Subcutaneous abdominal adipose tissue (tissue), 5 donors: ENCODE data around the gene P2RY1.
"Not testable (repeated sequence)": the region's sequence is repeated elsewhere in the genome, so short reads cannot be mapped to it uniquely, and the experiment has no call there.

Experiments
- H3K27ac ChIP-seq: one replicate; pipeline ENCODE4 v1.7.0; 2013; ENCODE audit warnings: low read depth, mild to moderate bottlenecking, inconsistent platforms, low read length, moderate library complexity
- H3K27me3 ChIP-seq, 5 donors: one replicate each; pipeline ENCODE4 v1.7.0; 2013; ENCODE audit warnings: low read length in 5 of 5, inconsistent platforms in 1 of 5; ENCODE audit not compliant: control insufficient read depth in 5 of 5, insufficient read depth in 4 of 5
- H3K36me3 ChIP-seq, 5 donors: one replicate each; pipeline ENCODE4 v1.7.0; 2013; ENCODE audit warnings: low read length in 5 of 5; ENCODE audit not compliant: control insufficient read depth in 5 of 5, insufficient read depth in 5 of 5
- H3K4me1 ChIP-seq, 5 donors: one replicate each; pipeline ENCODE4 v1.7.0; 2013; ENCODE audit warnings: low read length in 5 of 5, mild to moderate bottlenecking in 3 of 5, moderate library complexity in 1 of 5; ENCODE audit not compliant: control insufficient read depth in 5 of 5, insufficient read depth in 5 of 5
- H3K4me3 ChIP-seq, 5 donors: one replicate each; pipeline ENCODE4 v1.7.0; 2013; ENCODE audit warnings: low read length in 5 of 5, low read depth in 1 of 5
- H3K9ac ChIP-seq, 5 donors: one replicate each; pipeline ENCODE4 v1.7.0; 2013; ENCODE audit warnings: low read length in 5 of 5, mild to moderate bottlenecking in 4 of 5, moderate library complexity in 3 of 5
- H3K9me3 ChIP-seq, 5 donors: one replicate each; pipeline ENCODE4 v1.7.0; 2013; ENCODE audit warnings: low read length in 5 of 5; ENCODE audit not compliant: control insufficient read depth in 5 of 5
- donor health status: healthy.
- donor health status: healthy.
- donor health status: healthy.
- donor health status: healthy.
- donor health status: healthy.

The P2RY1 gene

GRCh38 chr3:152836269-152836668 is 1.3 kb downstream of the P2RY1 start:
- Histone ChIP-seq H3K27ac (no peak overlapping the region), H3K27me3 (no peaks in the 10 kb centered on the region), H3K4me1 (peaks cover 0 to 32% (median 21%) of the 10 kb centered on the region in 5 donors), H3K9ac (peak overlapping the region in 1 of 5 donors; percentile 62), H3K36me3 (no peaks in the 10 kb centered on the region), H3K9me3 (no peaks in the 10 kb centered on the region), H3K4me3 (peak overlapping the region; percentile 84 to 99 (median 88))

GRCh38 chr3:152839511-152839910 is 4.6 kb downstream of the P2RY1 start:
- Histone ChIP-seq H3K36me3 (no peaks in the 10 kb centered on the region), H3K27me3 (no peaks in the 10 kb centered on the region), H3K27ac (no peak overlapping the region), H3K9ac (no peak overlapping the region), H3K9me3 (no peaks in the 10 kb centered on the region), H3K4me3 (no peak overlapping the region), H3K4me1 (peaks cover 0 to 27% (median 18%) of the 10 kb centered on the region in 5 donors)

GRCh38 chr3:152841131-152841530 is 6.2 kb downstream of the P2RY1 start:
- Histone ChIP-seq H3K36me3 (no peaks in the 10 kb centered on the region), H3K4me3 (no peak overlapping the region), H3K9ac (no peak overlapping the region), H3K27ac (no peak overlapping the region), H3K4me1 (peaks cover 0 to 11% (median 4%) of the 10 kb centered on the region in 5 donors), H3K9me3 (no peaks in the 10 kb centered on the region), H3K27me3 (no peaks in the 10 kb centered on the region)

GRCh38 chr3:152842413-152842812 is 7.5 kb downstream of the P2RY1 start:
- Histone ChIP-seq H3K27ac (no peak overlapping the region), H3K27me3 (no peaks in the 10 kb centered on the region), H3K36me3 (no peaks in the 10 kb centered on the region), H3K9me3 (peaks cover 0 to 6% (median 0%) of the 10 kb centered on the region in 5 donors), H3K9ac (no peak overlapping the region), H3K4me1 (peaks cover 0 to 4% (median 0%) of the 10 kb centered on the region in 5 donors), H3K4me3 (no peak overlapping the region)

- H3K9me3 ChIP-seq, result peaks cover 0 to 6% (median 0%) of the 10 kb centered on the region in 5 donors
- no peaks in the 10 kb centered on the region for H3K4me1 ChIP-seq
- H3K36me3 ChIP-seq, result no peaks in the 10 kb centered on the region
- no peaks in the 10 kb centered on the region for H3K27me3 ChIP-seq
- no peak overlapping the region for H3K27ac ChIP-seq
- H3K4me3 ChIP-seq, result no peak overlapping the region
- no peak overlapping the region for H3K9ac ChIP-seq
Measured at GRCh38 chr3:152843955-152844354, 9.0 kb downstream of the P2RY1 start.

GRCh38 chr3:152846572-152847202 is 11.8 kb downstream of the P2RY1 start:
- not testable (repeated sequence) for H3K4me3 ChIP-seq, H3K36me3 ChIP-seq, H3K27me3 ChIP-seq

GRCh38 chr3:152847599-152847998 is 12.7 kb downstream of the P2RY1 start:
- not testable (repeated sequence) for H3K4me1 ChIP-seq, H3K9ac ChIP-seq, H3K36me3 ChIP-seq, H3K4me3 ChIP-seq, H3K9me3 ChIP-seq, H3K27me3 ChIP-seq, H3K27ac ChIP-seq

More at GRCh38 chr3:152846572-152847202, 11.8 kb downstream of the P2RY1 start:
- not testable (repeated sequence) for H3K4me1 ChIP-seq, H3K9ac ChIP-seq, H3K27ac ChIP-seq, H3K9me3 ChIP-seq

- H3K4me1 ChIP-seq, result no peaks in the 10 kb centered on the region
- H3K4me3 ChIP-seq, result no peak overlapping the region
- peaks cover 0 to 6% (median 0%) of the 10 kb centered on the region in 5 donors for H3K9me3 ChIP-seq
- no peak overlapping the region for H3K9ac ChIP-seq
- H3K27ac ChIP-seq, result no peak overlapping the region
- H3K27me3 ChIP-seq, result no peaks in the 10 kb centered on the region
- no peaks in the 10 kb centered on the region for H3K36me3 ChIP-seq
Measured at GRCh38 chr3:152849996-152850578, 15.2 kb downstream of the P2RY1 start.

GRCh38 chr3:152853196-152853595 is 18.3 kb downstream of the P2RY1 start:
- no peak overlapping the region for H3K9ac ChIP-seq
- H3K36me3 ChIP-seq, result no peaks in the 10 kb centered on the region
- peaks cover 0 to 5% (median 0%) of the 10 kb centered on the region in 5 donors for H3K4me1 ChIP-seq
- no peak overlapping the region for H3K27ac ChIP-seq
- no peaks in the 10 kb centered on the region for H3K9me3 ChIP-seq
- no peak overlapping the region for H3K4me3 ChIP-seq
- no peaks in the 10 kb centered on the region for H3K27me3 ChIP-seq

- H3K27ac ChIP-seq, result no peak overlapping the region
- no peaks in the 10 kb centered on the region for H3K36me3 ChIP-seq
- H3K4me3 ChIP-seq, result no peak overlapping the region
- no peaks in the 10 kb centered on the region for H3K27me3 ChIP-seq
- H3K9ac ChIP-seq, result no peak overlapping the region
- no peaks in the 10 kb centered on the region for H3K9me3 ChIP-seq
- H3K4me1 ChIP-seq, result peaks cover 0 to 10% (median 3%) of the 10 kb centered on the region in 5 donors
Measured at GRCh38 chr3:152857082-152857481, 22.2 kb downstream of the P2RY1 start.
